Measurements from ENCODE around the gene PTPN1.

Gene PTPN1

DNA sequence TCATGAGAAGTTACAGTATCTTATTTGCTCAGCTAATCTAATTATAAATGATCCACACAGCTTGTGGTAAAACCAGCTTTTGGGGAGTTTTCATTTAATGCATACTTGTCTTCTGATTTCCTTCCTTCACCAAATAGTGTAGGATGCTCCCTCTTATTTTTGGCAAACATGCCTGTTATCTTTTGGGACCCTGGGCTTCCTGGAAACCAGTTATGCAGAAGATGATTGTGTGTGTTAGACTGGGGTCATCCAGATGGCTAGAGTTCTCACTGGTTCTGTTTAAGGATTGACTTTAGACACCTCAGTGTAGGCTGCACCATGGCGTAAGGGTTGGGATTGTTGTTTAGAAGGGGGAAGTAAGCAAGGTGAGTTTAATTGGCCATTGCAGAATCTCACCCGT is 61.3 kb downstream of the PTPN1 start:
- TF ChIP-seq, protein P1, sequence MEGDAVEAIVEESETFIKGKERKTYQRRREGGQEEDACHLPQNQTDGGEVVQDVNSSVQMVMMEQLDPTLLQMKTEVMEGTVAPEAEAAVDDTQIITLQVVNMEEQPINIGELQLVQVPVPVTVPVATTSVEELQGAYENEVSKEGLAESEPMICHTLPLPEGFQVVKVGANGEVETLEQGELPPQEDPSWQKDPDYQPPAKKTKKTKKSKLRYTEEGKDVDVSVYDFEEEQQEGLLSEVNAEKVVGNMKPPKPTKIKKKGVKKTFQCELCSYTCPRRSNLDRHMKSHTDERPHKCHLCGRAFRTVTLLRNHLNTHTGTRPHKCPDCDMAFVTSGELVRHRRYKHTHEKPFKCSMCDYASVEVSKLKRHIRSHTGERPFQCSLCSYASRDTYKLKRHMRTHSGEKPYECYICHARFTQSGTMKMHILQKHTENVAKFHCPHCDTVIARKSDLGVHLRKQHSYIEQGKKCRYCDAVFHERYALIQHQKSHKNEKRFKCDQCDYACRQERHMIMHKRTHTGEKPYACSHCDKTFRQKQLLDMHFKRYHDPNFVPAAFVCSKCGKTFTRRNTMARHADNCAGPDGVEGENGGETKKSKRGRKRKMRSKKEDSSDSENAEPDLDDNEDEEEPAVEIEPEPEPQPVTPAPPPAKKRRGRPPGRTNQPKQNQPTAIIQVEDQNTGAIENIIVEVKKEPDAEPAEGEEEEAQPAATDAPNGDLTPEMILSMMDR (IDR thresholded peaks at IDR 0.05; ENCODE audit: low read depth, low read length, missing control alignments) = no peak
- peaks cover 65% of the 10 kb centered on the region for H3K36me3 ChIP-seq (replicated peaks)
- in situ Hi-C loops (cut with HindIII; ENCODE audit: low pct_ligation_motif_present, low sequenced_read_pairs) = no loop called here

DNA sequence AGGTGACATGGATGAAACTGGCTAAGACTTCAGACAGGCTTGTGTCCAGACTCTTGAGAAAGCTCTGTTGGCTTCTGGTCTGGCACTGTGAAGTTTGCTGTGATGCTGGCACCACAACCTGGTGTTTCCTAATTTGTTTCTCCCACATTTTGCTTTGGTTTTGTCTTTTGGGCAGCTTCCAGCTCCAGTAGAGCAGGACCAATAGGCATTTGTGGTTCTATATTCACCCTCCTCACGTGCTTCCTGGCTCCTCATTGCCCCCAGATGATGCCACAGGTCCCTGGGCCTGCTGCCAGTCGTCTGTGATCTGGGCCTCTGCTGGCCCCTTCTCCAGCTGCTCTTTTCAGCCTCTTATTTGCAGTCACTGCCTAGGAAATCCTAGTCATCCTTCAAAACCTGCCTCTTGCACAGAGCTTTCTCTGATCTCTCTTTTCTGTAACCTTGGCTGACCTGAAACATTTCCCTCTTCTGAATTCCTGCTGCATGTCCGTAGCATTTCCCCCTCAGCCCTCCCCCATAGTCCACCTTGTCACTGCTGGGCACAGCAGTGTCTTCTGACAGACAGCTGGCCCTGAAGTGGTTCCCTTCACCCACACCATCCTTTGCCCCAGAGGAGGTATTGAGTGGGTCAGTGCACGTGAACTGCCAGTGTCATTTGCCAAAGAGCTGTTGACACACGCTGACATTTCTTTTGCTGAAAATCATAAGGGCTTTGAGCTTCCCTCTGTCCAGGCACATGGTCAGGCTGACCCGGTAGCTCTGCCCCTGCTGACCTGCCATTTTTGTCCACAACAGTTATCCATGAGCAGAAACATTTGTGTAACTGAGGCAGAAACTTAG is 63.0 kb downstream of the PTPN1 start:
- H3K27ac ChIP-seq = no peak overlapping the region
- TF ChIP-seq, protein P1 (IDR thresholded peaks at IDR 0.05; ENCODE audit: low read depth, low read length, missing control alignments) = no peak
- DNase-seq = no peak
- no peak overlapping the region for H3K4me3 ChIP-seq (ENCODE audit: low read depth, low read length)
- in situ Hi-C loops (cut with HindIII; ENCODE audit: low pct_ligation_motif_present, low sequenced_read_pairs) = no loop called here
- H3K27me3 ChIP-seq (replicated peaks) = no peaks in the 10 kb centered on the region
- peaks cover 62% of the 10 kb centered on the region for H3K36me3 ChIP-seq (replicated peaks)

More for the DNA sequence above, 61.3 kb downstream of the PTPN1 start:
- Histone ChIP-seq H3K4me3 (ENCODE audit: low read depth, low read length) (no peak overlapping the region), H3K27ac (peak overlapping the region; percentile 8), H3K27me3 (replicated peaks) (no peaks in the 10 kb centered on the region)
- no peak for DNase-seq

DNA sequence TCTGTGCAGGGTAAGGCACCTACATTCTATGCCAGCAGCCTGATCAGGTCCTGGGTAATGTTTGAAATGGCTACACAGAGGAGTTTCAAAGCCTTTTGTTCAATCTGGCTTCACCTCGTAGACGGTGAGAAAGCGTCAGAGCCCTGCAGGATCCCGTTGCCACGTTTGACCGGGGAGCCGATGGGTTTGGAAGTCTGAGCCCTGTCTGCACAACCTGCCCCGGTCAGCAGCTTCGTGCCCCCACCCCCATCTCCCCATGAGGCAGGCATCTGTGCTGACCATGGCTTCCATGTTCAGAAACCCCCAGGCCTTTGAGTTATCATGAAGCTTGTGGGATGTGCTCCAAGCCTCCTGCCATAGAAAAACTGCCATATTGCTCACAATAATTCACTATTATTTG is 63.9 kb downstream of the PTPN1 start:
- TF ChIP-seq, protein P1 (IDR thresholded peaks at IDR 0.05; ENCODE audit: low read depth, low read length, missing control alignments) = no peak
- Histone ChIP-seq H3K36me3 (replicated peaks) (peaks cover 62% of the 10 kb centered on the region), H3K4me3 (ENCODE audit: low read depth, low read length) (no peak overlapping the region), H3K27me3 (replicated peaks) (no peaks in the 10 kb centered on the region), H3K27ac (no peak overlapping the region)
- no peak for DNase-seq
- in situ Hi-C loops (cut with HindIII; ENCODE audit: low pct_ligation_motif_present, low sequenced_read_pairs) = no loop called here

DNA sequence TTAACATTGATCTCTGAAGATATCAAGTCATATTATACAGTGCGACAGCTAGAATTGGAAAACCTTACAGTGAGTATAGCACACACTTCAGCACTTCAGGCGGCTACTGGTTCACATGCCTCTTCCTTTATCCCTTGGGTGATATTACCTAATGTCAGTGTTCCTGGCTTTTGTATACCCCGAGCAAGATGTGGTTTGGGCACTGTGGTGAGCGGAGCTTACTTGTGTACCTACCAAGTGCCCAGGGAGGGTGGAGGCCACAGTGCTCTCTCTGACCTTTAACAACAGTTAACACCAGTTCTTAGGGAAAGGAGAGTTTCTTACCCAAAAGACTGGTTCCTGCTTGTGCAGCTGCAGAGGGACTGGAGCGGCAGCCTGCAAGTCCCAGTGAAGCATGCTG is 64.4 kb downstream of the PTPN1 start:
- no peak overlapping the region for H3K4me3 ChIP-seq (ENCODE audit: low read depth, low read length)
- H3K27me3 ChIP-seq (replicated peaks) = no peaks in the 10 kb centered on the region
- in situ Hi-C loops (cut with HindIII; ENCODE audit: low pct_ligation_motif_present, low sequenced_read_pairs) = no loop called here
- DNase-seq = no peak
- H3K27ac ChIP-seq = no peak overlapping the region
- peaks cover 64% of the 10 kb centered on the region for H3K36me3 ChIP-seq (replicated peaks)
- TF ChIP-seq, protein P1 (IDR thresholded peaks at IDR 0.05; ENCODE audit: low read depth, low read length, missing control alignments) = no peak

DNA sequence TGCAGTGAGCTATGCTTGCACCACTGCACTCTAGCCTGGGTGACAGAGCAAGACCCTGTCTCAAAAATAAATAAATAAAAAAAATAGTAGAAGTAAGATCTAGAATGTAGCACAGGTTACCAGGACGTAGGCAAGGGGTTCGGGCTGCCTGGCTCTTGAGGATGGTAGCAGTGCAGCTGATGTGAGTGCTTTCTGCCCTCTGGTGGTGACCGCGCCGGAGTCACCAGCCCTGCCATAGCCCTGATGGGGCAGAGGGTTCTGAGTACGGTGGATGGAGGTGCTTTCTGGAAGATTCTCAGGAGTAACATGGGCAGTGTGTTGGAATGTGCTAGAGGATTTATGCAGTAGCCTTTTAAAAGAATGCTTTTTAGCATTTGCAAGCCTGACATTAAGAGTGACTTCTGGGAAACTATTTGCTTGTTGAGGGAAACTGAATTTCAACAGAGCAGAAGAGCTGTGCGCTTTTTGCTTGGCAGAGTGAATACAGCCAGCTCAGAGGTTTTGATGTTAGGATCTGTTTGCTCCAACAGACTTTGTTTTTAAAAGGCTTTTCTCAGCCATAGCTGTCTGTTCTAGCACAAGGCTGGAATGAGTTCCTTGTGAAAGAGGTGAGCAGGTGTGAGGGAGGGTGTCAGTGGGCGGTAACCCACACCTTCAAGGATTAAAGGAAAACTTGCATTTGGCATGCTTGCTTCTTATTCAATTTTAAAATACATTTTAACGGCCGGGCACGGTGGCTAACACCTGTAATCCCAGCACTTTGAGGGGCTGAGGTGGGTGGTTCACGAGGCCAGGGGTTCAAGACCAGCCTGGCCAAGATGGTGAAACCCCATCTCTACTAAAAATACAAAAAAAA is 65.9 kb downstream of the PTPN1 start:
- Histone ChIP-seq H3K4me3 (ENCODE audit: low read depth, low read length) (no peak overlapping the region), H3K36me3 (replicated peaks) (peaks cover 72% of the 10 kb centered on the region), H3K27ac (no peak overlapping the region), H3K27me3 (replicated peaks) (no peaks in the 10 kb centered on the region)
- TF ChIP-seq, protein P1 (IDR thresholded peaks at IDR 0.05; ENCODE audit: low read depth, low read length, missing control alignments) = peak; percentile 85
- in situ Hi-C loops (cut with HindIII; ENCODE audit: low pct_ligation_motif_present, low sequenced_read_pairs) = no loop called here
- DNase-seq = peak; percentile 37

Data from brain microvascular endothelial cell (primary cell).